Mesenchymal stem cell (in vitro differentiated cells and primary cell): Measurements from ENCODE around the gene OR51M1.
A peak's percentile ranks its signal among the peaks of the same experiment; 100 is the strongest.
"Not testable (repeated sequence)": the region's sequence is repeated elsewhere in the genome, so short reads cannot be mapped to it uniquely, and the experiment has no call there.

Source experiments
- DNase-seq: peaks from one replicate; pipeline ENCODE4 v3.0.0-alpha.2; 2013
- H2AFZ ChIP-seq: one replicate; pipeline ENCODE4 v1.6.1; 2013; ENCODE audit warnings: low read depth, mild to moderate bottlenecking, control low read depth, inconsistent platforms, low read length, moderate library complexity
- H2AK5ac ChIP-seq: 2 replicates; pipeline ENCODE4 v1.6.1; 2013; ENCODE audit warnings: low read length, moderate library complexity, mild to moderate bottlenecking, inconsistent platforms; ENCODE audit not compliant: severe bottlenecking
- H2BK120ac ChIP-seq: one replicate; pipeline ENCODE4 v1.6.1; 2013; ENCODE audit warnings: low read depth, mild to moderate bottlenecking, inconsistent platforms, low read length, moderate library complexity
- H2BK12ac ChIP-seq, 2 experiments: one replicate each; pipeline ENCODE4 v1.6.1; 2013; ENCODE audit warnings: inconsistent platforms in 2 of 2, low read length in 2 of 2, mild to moderate bottlenecking in 2 of 2, moderate library complexity in 2 of 2, control low read depth in 1 of 2
- H2BK15ac ChIP-seq: one replicate; pipeline ENCODE4 v1.6.1; 2013; ENCODE audit warnings: mild to moderate bottlenecking, low read depth, inconsistent platforms; ENCODE audit not compliant: poor library complexity, severe bottlenecking
- H2BK5ac ChIP-seq: 2 replicates; pipeline ENCODE4 v1.6.1; 2013; ENCODE audit warnings: low read depth, mild to moderate bottlenecking, low read length, control low read depth, inconsistent platforms; ENCODE audit not compliant: poor library complexity, severe bottlenecking
- H3K14ac ChIP-seq, 2 experiments: one replicate each; pipeline ENCODE4 v1.6.1; 2013; ENCODE audit warnings: inconsistent platforms in 2 of 2, low read length in 2 of 2, control low read depth in 1 of 2, mild to moderate bottlenecking in 1 of 2, moderate library complexity in 1 of 2
- H3K18ac ChIP-seq, 2 experiments: one replicate each; pipeline ENCODE4 v1.6.1; 2013; ENCODE audit warnings: inconsistent platforms in 2 of 2, low read length in 2 of 2, control low read depth in 1 of 2, low read depth in 1 of 2, mild to moderate bottlenecking in 1 of 2
- H3K23ac ChIP-seq, 2 experiments: one replicate each; pipeline ENCODE4 v1.6.1; 2013; ENCODE audit warnings: inconsistent platforms in 2 of 2, low read length in 2 of 2, mild to moderate bottlenecking in 2 of 2, moderate library complexity in 2 of 2, control low read depth in 1 of 2
- H3K27ac ChIP-seq: 2 replicates; pipeline ENCODE4 v1.5.1; 2013; ENCODE audit warnings: mild to moderate bottlenecking, moderate library complexity, low read length, control low read depth, inconsistent platforms; ENCODE audit not compliant: poor library complexity, severe bottlenecking
- H3K27me3 ChIP-seq, 2 experiments: 2 replicates each; pipeline versions ENCODE4 v1.6.1 to v1.7.0; 2013; ENCODE audit warnings: low read length in 2 of 2, mild to moderate bottlenecking in 2 of 2, moderate library complexity in 2 of 2, control low read depth in 1 of 2, inconsistent platforms in 1 of 2; ENCODE audit not compliant: control insufficient read depth in 1 of 2, insufficient read depth in 1 of 2
- H3K36me3 ChIP-seq, 2 experiments: 2 replicates each; pipeline versions ENCODE4 v1.6.1 to v1.7.0; 2013; ENCODE audit warnings: low read length in 2 of 2, control low read depth in 1 of 2, inconsistent platforms in 1 of 2, low read depth in 1 of 2, mild to moderate bottlenecking in 1 of 2; ENCODE audit not compliant: insufficient read depth in 2 of 2, control insufficient read depth in 1 of 2
- H3K4ac ChIP-seq, 2 experiments: one replicate each; pipeline ENCODE4 v1.6.1; 2013; ENCODE audit warnings: inconsistent platforms in 2 of 2, low read length in 2 of 2, mild to moderate bottlenecking in 2 of 2, moderate library complexity in 2 of 2, control low read depth in 1 of 2, low read depth in 1 of 2
- H3K4me1 ChIP-seq: 2 replicates; pipeline ENCODE4 v1.6.1; 2013; ENCODE audit warnings: low read depth, low read length, control low read depth; ENCODE audit not compliant: control insufficient read depth, insufficient read depth
- H3K4me2 ChIP-seq: 2 replicates; pipeline ENCODE4 v1.6.1; 2013; ENCODE audit warnings: low read length, mild to moderate bottlenecking, inconsistent platforms; ENCODE audit not compliant: poor library complexity, severe bottlenecking
- H3K4me3 ChIP-seq, 2 experiments: 2 replicates each; pipeline versions ENCODE4 v1.5.1 to v1.7.0; 2013; ENCODE audit warnings: low read length in 2 of 2, mild to moderate bottlenecking in 2 of 2, control low read depth in 1 of 2, low read depth in 1 of 2; ENCODE audit not compliant: insufficient read depth in 1 of 2
- H3K79me1 ChIP-seq: replicated peaks from 2 replicates; pipeline ENCODE4 v1.6.1; 2013; ENCODE audit warnings: mild to moderate bottlenecking, control low read depth, low read length, inconsistent platforms; ENCODE audit not compliant: poor library complexity, severe bottlenecking
- H3K9ac ChIP-seq: 2 replicates; pipeline ENCODE4 v1.7.0; 2013; ENCODE audit warnings: mild to moderate bottlenecking, low read length, moderate library complexity
- H3K9me3 ChIP-seq: 2 replicates; pipeline ENCODE4 v1.7.0; 2013; ENCODE audit warnings: mild to moderate bottlenecking, low read length; ENCODE audit not compliant: control insufficient read depth
- H4K8ac ChIP-seq: one replicate; pipeline ENCODE4 v1.6.1; 2013; ENCODE audit warnings: inconsistent platforms, mild to moderate bottlenecking, low read length, moderate library complexity
- H4K91ac ChIP-seq: one replicate; pipeline ENCODE4 v1.6.1; 2013; ENCODE audit warnings: mild to moderate bottlenecking, low read length, inconsistent platforms
- WGBS: methylation state at CpG from one replicate; pipeline ENCODE4 v1.1.7; 2013; ENCODE audit warnings: mixed read lengths; 5-methylcytosine and 5-hydroxymethylcytosine counted together

OR51M1 gene

GRCh38 chr11:5363679-5364078, 19.9 kb upstream of the OR51M1 start:
- no peaks in the 10 kb centered on the region for H3K27me3 ChIP-seq
- H3K9me3 ChIP-seq, result no peaks in the 10 kb centered on the region
- peak; percentile 29 for DNase-seq
- H3K4me3 ChIP-seq, result no peak overlapping the region
- H3K18ac ChIP-seq, result peak overlapping the region in 1 of 2 experiments; percentile 14
- no CpG with 5 or more reads among the region's 1 CpG for WGBS
- peaks cover 2% of the 10 kb centered on the region for H3K4me1 ChIP-seq
- no peaks in the 10 kb centered on the region for H3K36me3 ChIP-seq
- H2AFZ ChIP-seq, result no peak overlapping the region
- peak overlapping the region; percentile 11 for H3K4me2 ChIP-seq
- no peak overlapping the region for H4K91ac ChIP-seq
- H2BK12ac ChIP-seq, result peak overlapping the region in 1 of 2 experiments; percentile 63
- peak overlapping the region; percentile 80 for H2AK5ac ChIP-seq
- no peaks in the 10 kb centered on the region for H3K79me1 ChIP-seq
- no peak overlapping the region for H3K23ac ChIP-seq
- no peak overlapping the region for H3K4ac ChIP-seq
- H2BK5ac ChIP-seq, result no peak overlapping the region
- H3K9ac ChIP-seq, result no peak overlapping the region
- H2BK120ac ChIP-seq, result no peak overlapping the region
- H4K8ac ChIP-seq, result no peak overlapping the region
- H3K14ac ChIP-seq, result no peak overlapping the region
- H2BK15ac ChIP-seq, result no peak overlapping the region
- peak overlapping the region; percentile 88 for H3K27ac ChIP-seq

GRCh38 chr11:5364214-5364613, 19.4 kb upstream of the OR51M1 start:
- 0% methylated on average over 2 of the region's 2 CpGs for WGBS
- no peak overlapping the region for H2BK12ac ChIP-seq

DNA sequence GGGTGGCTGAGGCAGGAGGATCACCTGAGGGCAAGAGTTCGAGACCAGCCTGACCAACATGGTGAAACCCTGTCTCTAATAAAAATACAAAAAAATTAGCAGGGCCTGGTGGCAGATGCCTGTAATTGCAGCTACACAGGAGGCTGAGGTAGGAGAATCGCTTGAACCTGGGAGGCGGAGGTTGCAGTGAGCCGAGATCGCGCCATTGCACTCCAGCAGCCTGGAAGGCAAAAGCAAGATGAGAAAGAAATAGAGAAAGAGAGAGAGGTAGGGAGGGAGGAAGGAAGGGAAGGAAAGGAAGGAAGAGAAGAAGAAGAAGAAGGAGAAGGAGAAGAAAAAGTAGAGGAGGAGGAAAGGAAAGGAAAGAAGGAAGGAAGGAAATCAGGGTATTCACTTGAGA, 17.2 kb upstream of the OR51M1 start:
- H3K18ac ChIP-seq, H2BK12ac ChIP-seq, H3K14ac ChIP-seq, H2AK5ac ChIP-seq, H2AFZ ChIP-seq, H3K4me2 ChIP-seq, H3K9ac ChIP-seq, H3K79me1 ChIP-seq, H2BK5ac ChIP-seq, H4K91ac ChIP-seq, H3K27ac ChIP-seq, H3K4ac ChIP-seq, H3K9me3 ChIP-seq, H3K4me1 ChIP-seq, DNase-seq, H4K8ac ChIP-seq, H3K36me3 ChIP-seq, H3K23ac ChIP-seq, H3K4me3 ChIP-seq, H3K27me3 ChIP-seq, H2BK15ac ChIP-seq, H2BK120ac ChIP-seq: not testable (repeated sequence)
- WGBS, result 84% methylated on average over 5 of the region's 6 CpGs

More at GRCh38 chr11:5364214-5364613, 19.4 kb upstream of the OR51M1 start:
- H3K27me3 ChIP-seq, result no peaks in the 10 kb centered on the region
- H3K4ac ChIP-seq, result no peak overlapping the region
- no peak overlapping the region for H2AK5ac ChIP-seq
- H3K18ac ChIP-seq, result no peak overlapping the region
- no peak overlapping the region for H2BK5ac ChIP-seq
- peak; percentile 58 for DNase-seq
- H3K9ac ChIP-seq, result no peak overlapping the region
- H3K23ac ChIP-seq, result no peak overlapping the region
- no peak overlapping the region for H3K14ac ChIP-seq
- H2BK120ac ChIP-seq, result no peak overlapping the region
- no peaks in the 10 kb centered on the region for H3K79me1 ChIP-seq
- no peak overlapping the region for H4K91ac ChIP-seq
- H3K36me3 ChIP-seq, result no peaks in the 10 kb centered on the region
- no peak overlapping the region for H2BK15ac ChIP-seq
- no peak overlapping the region for H3K4me2 ChIP-seq
- peaks cover 2% of the 10 kb centered on the region for H3K4me1 ChIP-seq
- H2AFZ ChIP-seq, result no peak overlapping the region
- H3K9me3 ChIP-seq, result no peaks in the 10 kb centered on the region
- H3K27ac ChIP-seq, result peak overlapping the region; percentile 88
- H4K8ac ChIP-seq, result no peak overlapping the region
- H3K4me3 ChIP-seq, result no peak overlapping the region

- no peak overlapping the region for H3K4me3 ChIP-seq
- peak overlapping the region; percentile 32 for H3K27ac ChIP-seq
- no peak overlapping the region for H3K4ac ChIP-seq
- no peak overlapping the region for H2BK5ac ChIP-seq
- H2AK5ac ChIP-seq, result no peak overlapping the region
- no peaks in the 10 kb centered on the region for H3K36me3 ChIP-seq
- peak overlapping the region; percentile 68 for H3K9ac ChIP-seq
- H3K4me2 ChIP-seq, result no peak overlapping the region
- no peak overlapping the region for H3K18ac ChIP-seq
- H3K27me3 ChIP-seq, result no peaks in the 10 kb centered on the region
- H3K9me3 ChIP-seq, result no peaks in the 10 kb centered on the region
- no peak overlapping the region for H4K91ac ChIP-seq
- no peak overlapping the region for H2BK15ac ChIP-seq
- H3K23ac ChIP-seq, result no peak overlapping the region
- no peak overlapping the region for H2BK12ac ChIP-seq
- H3K4me1 ChIP-seq, result peaks cover 2% of the 10 kb centered on the region
- H3K79me1 ChIP-seq, result no peaks in the 10 kb centered on the region
- H2AFZ ChIP-seq, result no peak overlapping the region
- H2BK120ac ChIP-seq, result no peak overlapping the region
- WGBS, result no CpG with 5 or more reads among the region's 1 CpG
- no peak overlapping the region for H4K8ac ChIP-seq
- H3K14ac ChIP-seq, result no peak overlapping the region
- DNase-seq, result no peak
These were observed 16.8 kb upstream of the OR51M1 start for GRCh38 chr11:5366856-5367255.
